ENCODE data around the gene SPEM3. TPM values are rescaled to one million over a fixed set of nuclear protein-coding genes. Genes with fewer than 3 reads are reported as not detected.

The SPEM3 gene
- total RNA-seq, 1 donor from 2014 or later: not detected

DNA sequence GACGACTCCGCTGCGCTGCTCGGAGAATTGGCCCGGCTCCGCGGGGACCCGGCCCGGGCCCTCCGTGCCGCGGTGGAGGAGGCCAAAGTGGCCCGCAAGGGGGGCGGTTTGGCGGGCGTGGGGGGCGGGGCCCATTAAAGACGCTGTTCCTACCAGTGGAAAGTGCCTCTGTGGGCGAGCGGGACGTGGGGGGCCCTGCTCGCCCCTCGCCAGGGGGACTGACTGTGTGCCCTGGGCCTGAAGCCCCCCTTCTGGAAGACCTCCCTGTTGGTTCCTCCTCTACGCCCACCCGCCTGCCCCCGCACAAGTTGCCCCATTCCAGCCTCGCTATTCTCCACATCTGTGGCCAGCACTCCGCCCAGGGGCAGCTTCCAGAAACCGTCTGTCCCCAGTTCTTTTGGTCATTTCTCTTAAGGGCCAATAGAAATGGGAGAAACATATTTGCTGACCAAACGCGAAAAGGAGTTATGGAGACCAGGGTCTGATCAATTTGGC, 8.8 kb downstream of the SPEM3 start:
- Mint-ChIP-seq H3K9me3 (ENCODE audit: low read depth) (no peaks in the 10 kb centered on the region), H3K4me1 (ENCODE audit: low read depth) (peaks cover 23% of the 10 kb centered on the region), H3K36me3 (ENCODE audit: insufficient read depth) (no peaks in the 10 kb centered on the region), H3K27ac (no peak overlapping the region), H3K4me3 (ENCODE audit: low read depth) (peak overlapping the region; percentile 56), H3K27me3 (peaks cover 44% of the 10 kb centered on the region)
- TF ChIP-seq CTCF (IDR thresholded peaks at IDR 0.05; ENCODE audit: unreplicated experiment): no peak
- no peak for DNase-seq (ENCODE audit: low spot score, unreplicated experiment)

- no peaks in the 10 kb centered on the region for H3K9me3 Mint-ChIP-seq (ENCODE audit: low read depth)
- peaks cover 49% of the 10 kb centered on the region for H3K27me3 Mint-ChIP-seq
- DNase-seq (ENCODE audit: low spot score, unreplicated experiment): no peak
- H3K4me3 Mint-ChIP-seq (ENCODE audit: low read depth): peak overlapping the region; percentile 56
- H3K36me3 Mint-ChIP-seq (ENCODE audit: insufficient read depth): no peaks in the 10 kb centered on the region
- peak overlapping the region; percentile 68 for H3K27ac Mint-ChIP-seq
- H3K4me1 Mint-ChIP-seq (ENCODE audit: low read depth): peaks cover 23% of the 10 kb centered on the region
- TF ChIP-seq CTCF (IDR thresholded peaks at IDR 0.05; ENCODE audit: unreplicated experiment): no peak
Measured at GRCh38 chr17:7437950-7438614, 9.4 kb downstream of the SPEM3 start.

- no peak for DNase-seq (ENCODE audit: low spot score, unreplicated experiment)
- H3K27me3 Mint-ChIP-seq: peaks cover 57% of the 10 kb centered on the region
- H3K27ac Mint-ChIP-seq: no peak overlapping the region
- no peaks in the 10 kb centered on the region for H3K36me3 Mint-ChIP-seq (ENCODE audit: insufficient read depth)
- TF ChIP-seq CTCF (IDR thresholded peaks at IDR 0.05; ENCODE audit: unreplicated experiment): no peak
- H3K9me3 Mint-ChIP-seq (ENCODE audit: low read depth): no peaks in the 10 kb centered on the region
- H3K4me1 Mint-ChIP-seq (ENCODE audit: low read depth): peaks cover 23% of the 10 kb centered on the region
- H3K4me3 Mint-ChIP-seq (ENCODE audit: low read depth): peak overlapping the region; percentile 56
Measured at GRCh38 chr17:7438656-7439460, 10.2 kb downstream of the SPEM3 start.

DNA sequence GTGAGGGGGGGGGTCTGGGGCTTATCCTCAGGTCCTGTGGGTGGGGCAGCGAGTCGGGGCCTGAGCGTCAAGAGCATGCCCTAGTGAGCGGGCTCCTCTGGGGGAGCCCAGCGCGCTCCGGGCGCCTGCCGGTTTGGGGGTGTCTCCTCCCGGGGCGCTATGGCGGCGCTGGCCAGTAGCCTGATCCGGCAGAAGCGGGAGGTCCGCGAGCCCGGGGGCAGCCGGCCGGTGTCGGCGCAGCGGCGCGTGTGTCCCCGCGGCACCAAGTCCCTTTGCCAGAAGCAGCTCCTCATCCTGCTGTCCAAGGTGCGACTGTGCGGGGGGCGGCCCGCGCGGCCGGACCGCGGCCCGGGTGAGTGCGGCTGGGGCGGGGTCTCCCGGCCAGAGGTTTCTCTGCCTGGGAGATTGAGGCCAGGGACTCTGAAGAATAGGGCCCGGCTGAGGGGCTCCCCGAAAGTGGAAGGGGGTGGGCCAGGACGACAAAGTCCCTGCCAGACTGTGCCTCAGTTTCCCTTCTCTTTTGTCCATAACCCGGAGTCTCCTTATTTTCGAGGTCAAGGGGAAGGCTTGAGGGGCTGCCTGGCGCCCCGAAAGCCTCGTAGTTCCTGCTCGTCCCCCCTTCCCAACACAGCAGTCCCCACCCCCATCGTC, 10.9 kb downstream of the SPEM3 start, which contains the start of gene FGF11:
TSS of gene FGF11 (plus strand) at position 51 of the 651 bp plus-strand sequence. CDS start at position 160, 109 bp downstream.
- Mint-ChIP-seq H3K27ac (peak within 1 kb of the TSS; percentile 88), H3K27me3 (peaks cover 58% of the 10 kb centered on the region)
- DNase-seq (ENCODE audit: low spot score, unreplicated experiment): no peak

More for the DNA sequence above, 10.9 kb downstream of the SPEM3 start, which contains the start of gene FGF11:
- Mint-ChIP-seq H3K9me3 (ENCODE audit: low read depth) (no peaks in the 10 kb centered on the region), H3K4me3 (ENCODE audit: low read depth) (peak within 1 kb of the TSS; percentile 88), H3K36me3 (ENCODE audit: insufficient read depth) (no peaks in the 10 kb centered on the region), H3K4me1 (ENCODE audit: low read depth) (peaks cover 23% of the 10 kb centered on the region)
- no peak for TF ChIP-seq CTCF (IDR thresholded peaks at IDR 0.05; ENCODE audit: unreplicated experiment)
